GM12892 (cell line): ENCODE data around the gene ANTXRL.

Experiments
- POLR2A ChIP-seq: IDR thresholded peaks from 2 replicates; pipeline ENCODE4 v1.6.1; 2011; ENCODE audit warnings: low read depth, low read length, control low read depth
- POLR2AphosphoS5 ChIP-seq: IDR thresholded peaks from 2 replicates; pipeline ENCODE4 v1.6.1; 2011; ENCODE audit warnings: low read depth, low read length, control low read depth
- TAF1 ChIP-seq: IDR thresholded peaks from 2 replicates; pipeline ENCODE4 v1.6.1; 2011; ENCODE audit warnings: low read depth, mild to moderate bottlenecking, control low read depth, low read length, borderline replicate concordance

DNA sequence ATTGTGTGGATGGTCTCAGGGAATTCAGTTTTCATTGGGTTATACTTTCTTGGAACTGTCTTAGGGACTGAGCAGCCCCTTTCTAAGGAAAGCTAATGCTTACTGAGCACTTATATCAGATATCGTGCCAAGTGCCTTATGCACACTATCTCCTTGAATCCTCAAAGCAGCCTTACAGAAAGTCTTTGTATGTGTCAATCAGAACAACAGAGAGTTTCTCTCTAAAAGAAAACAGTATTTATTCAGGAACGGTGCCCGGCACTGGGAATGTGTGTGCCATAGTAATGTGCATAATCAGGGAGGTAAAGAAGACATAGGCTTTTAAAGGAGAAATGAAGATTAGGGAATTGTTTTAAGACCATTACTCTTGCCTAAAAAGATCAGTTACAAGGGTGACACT lies 17.3 kb downstream of the ANTXRL start:
- TF ChIP-seq POLR2A = no peak
- no peak for TF ChIP-seq POLR2AphosphoS5
- TF ChIP-seq TAF1 = no peak
